GM12878 (cell line): ENCODE data around the gene POMT1.

Source experiments
- BHLHE40 ChIP-seq, 2 experiments: fragments of 450-650 bp in 1 of 2; IDR thresholded peaks; 2 replicates each; pipeline ENCODE4 v1.6.1; 2011 to 2017; ENCODE audit warnings: low read depth in 2 of 2, borderline replicate concordance in 1 of 2, improper control_type of control experiment in 1 of 2, low read length in 1 of 2, mild to moderate bottlenecking in 1 of 2
- EZH2 ChIP-seq: IDR thresholded peaks from 2 replicates; pipeline ENCODE4 v1.6.1; 2012; ENCODE audit warnings: low read depth, mild to moderate bottlenecking, control low read depth, inconsistent platforms, low read length, borderline replicate concordance; ENCODE audit not compliant: control insufficient read depth
- HDAC2 ChIP-seq: fragments of 200-600 bp; sonication (generic); IDR thresholded peaks from 2 replicates; pipeline ENCODE4 v1.6.1; 2017
- MYB ChIP-seq: fragments of 150-350 bp; IDR thresholded peaks from 2 replicates; pipeline ENCODE4 v1.6.1; 2014; ENCODE audit warnings: mild to moderate bottlenecking, low read depth, low read length, borderline replicate concordance
- NR2C2 ChIP-seq: IDR thresholded peaks from 2 replicates; pipeline ENCODE4 v1.6.1; 2011; ENCODE audit warnings: borderline replicate concordance, low read depth; ENCODE audit not compliant: control insufficient read depth, insufficient read length
- SMARCA5 ChIP-seq: fragments of 450-650 bp; IDR thresholded peaks from 2 replicates; pipeline ENCODE4 v1.6.1; 2017; ENCODE audit warnings: mild to moderate bottlenecking
- TCF7 ChIP-seq: IDR thresholded peaks from 2 replicates; pipeline ENCODE4 v1.6.1; 2014; ENCODE audit warnings: antibody characterized with exemption, borderline replicate concordance
- USF2 ChIP-seq: IDR thresholded peaks from 2 replicates; pipeline ENCODE4 v1.6.1; 2011; ENCODE audit warnings: low read depth, low read length, improper control_type of control experiment, borderline replicate concordance

- no peak for TF ChIP-seq HDAC2
- TF ChIP-seq MYB: no peak
- no peak for TF ChIP-seq TCF7
- no peak for TF ChIP-seq NR2C2
- TF ChIP-seq SMARCA5: no peak
- TF ChIP-seq BHLHE40 (IDR thresholded peaks at IDR 0.05; ENCODE audit: borderline replicate concordance in 1 of 2, low read depth in 2 of 2, low read length in 1 of 2): no peak
- no peak for TF ChIP-seq USF2
- no peak for TF ChIP-seq EZH2
Measured at GRCh38 chr9:131555841-131556673, 53.3 kb downstream of the POMT1 start.
